Gastroesophageal sphincter (tissue), 4 donors: ENCODE data around the gene CPSF4L. TPM values are rescaled to one million over a fixed set of nuclear protein-coding genes. Genes with fewer than 3 reads are reported as not detected.

ENCODE experiments used
- ATAC-seq: fragments of 150-250 bp; one replicate; pipeline ENCODE4 v1.9.1; 2016; ENCODE audit warnings: mild to moderate bottlenecking, moderate library complexity
- H3K27ac ChIP-seq, 4 donors: fragments of 200-600 bp; sonication (generic) in 3 of 4; 1 replicate in 3 of 4; 2 replicates in 1 of 4; pipeline ENCODE4 v1.5.1; 2016 to 2019
- H3K27me3 ChIP-seq: fragments of 200-600 bp; sonication (generic); one replicate; pipeline ENCODE4 v1.5.1; 2019
- H3K36me3 ChIP-seq, 2 donors: fragments of 200-600 bp; sonication (generic); one replicate each; pipeline ENCODE4 v1.5.1; 2019; ENCODE audit warnings: control low read depth in 1 of 2
- H3K4me1 ChIP-seq, 3 donors: fragments of 200-600 bp; sonication (generic); 1 replicate in 2 of 3; 2 replicates in 1 of 3; pipeline ENCODE4 v1.5.1; 2016 to 2019; ENCODE audit warnings: control low read depth in 2 of 3
- H3K4me3 ChIP-seq, 2 donors: fragments of 200-600 bp; sonication (generic); one replicate each; pipeline ENCODE4 v1.5.1; 2019; ENCODE audit warnings: mild to moderate bottlenecking in 1 of 2, moderate library complexity in 1 of 2
- H3K9me3 ChIP-seq, 3 donors: fragments of 200-600 bp; sonication (generic); one replicate each; pipeline ENCODE4 v1.5.1; 2017 to 2019; ENCODE audit warnings: control low read depth in 2 of 3
- EP300 ChIP-seq: sonication (generic); formaldehyde crosslinking; IDR thresholded peaks from one replicate; pipeline ENCODE4 v1.6.1; 2017; ENCODE audit warnings: antibody characterized with exemption, mild to moderate bottlenecking
- POLR2A ChIP-seq, 2 donors: fragments of 450-650 bp; IDR thresholded peaks; one replicate each; pipeline ENCODE4 v1.6.1; 2017; ENCODE audit warnings: antibody characterized with exemption in 2 of 2, mild to moderate bottlenecking in 2 of 2, moderate library complexity in 1 of 2
- POLR2AphosphoS5 ChIP-seq: sonication (generic); formaldehyde crosslinking; IDR thresholded peaks from one replicate; pipeline ENCODE4 v1.6.1; 2017; ENCODE audit warnings: antibody characterized with exemption
- WGBS, 2 donors: methylation state at CpG; one replicate each; pipeline ENCODE4 v1.1.5; 2018; ENCODE audit warnings: low coverage in 1 of 2; 5-methylcytosine and 5-hydroxymethylcytosine counted together
- total RNA-seq, 4 donors: library from RNA; depleted of rRNA; stranded (reverse); fragments of >200 nt; gene quantifications; one replicate each; pipeline ENCODE4 v1.1.0, GENCODE V29; 2016
- TF ChIP-seq, protein P1 (sequence below), 4 experiments: fragments of 200-600 bp in 2 of 4; fragments of 450-650 bp in 2 of 4; sonication (generic) in 1 of 4; IDR thresholded peaks; one replicate each; pipeline ENCODE4 v1.5.1; 2017 to 2019; ENCODE audit warnings: antibody characterized with exemption in 4 of 4, mild to moderate bottlenecking in 2 of 4, moderate library complexity in 2 of 4

The CPSF4L gene
- total RNA-seq, 4 donors from 2014 or later = not detected

DNA sequence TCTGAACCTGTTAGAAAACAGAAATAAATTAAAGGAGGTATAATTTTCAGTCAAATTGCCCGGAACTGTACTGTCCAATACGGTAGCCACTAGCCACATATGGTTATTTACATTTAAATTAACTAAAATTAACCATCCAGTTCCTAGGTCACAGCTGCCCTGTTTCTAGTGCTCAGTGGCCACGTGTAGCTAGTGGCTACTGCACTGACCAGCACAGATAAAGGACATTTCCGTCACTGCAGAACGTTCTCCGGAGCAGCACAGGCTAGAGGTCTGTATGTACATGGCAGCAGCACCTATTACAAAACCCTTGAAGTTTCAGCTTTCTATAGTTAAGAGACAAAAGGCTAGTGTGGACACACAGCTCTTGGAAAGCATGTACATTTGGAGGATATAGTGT lies 33.7 kb downstream of the CPSF4L start:
- no peak for ATAC-seq
- TF ChIP-seq POLR2A (IDR thresholded peaks at IDR 0.05) (no peak), POLR2AphosphoS5 (no peak), EP300 (no peak)
- TF ChIP-seq, protein P1, sequence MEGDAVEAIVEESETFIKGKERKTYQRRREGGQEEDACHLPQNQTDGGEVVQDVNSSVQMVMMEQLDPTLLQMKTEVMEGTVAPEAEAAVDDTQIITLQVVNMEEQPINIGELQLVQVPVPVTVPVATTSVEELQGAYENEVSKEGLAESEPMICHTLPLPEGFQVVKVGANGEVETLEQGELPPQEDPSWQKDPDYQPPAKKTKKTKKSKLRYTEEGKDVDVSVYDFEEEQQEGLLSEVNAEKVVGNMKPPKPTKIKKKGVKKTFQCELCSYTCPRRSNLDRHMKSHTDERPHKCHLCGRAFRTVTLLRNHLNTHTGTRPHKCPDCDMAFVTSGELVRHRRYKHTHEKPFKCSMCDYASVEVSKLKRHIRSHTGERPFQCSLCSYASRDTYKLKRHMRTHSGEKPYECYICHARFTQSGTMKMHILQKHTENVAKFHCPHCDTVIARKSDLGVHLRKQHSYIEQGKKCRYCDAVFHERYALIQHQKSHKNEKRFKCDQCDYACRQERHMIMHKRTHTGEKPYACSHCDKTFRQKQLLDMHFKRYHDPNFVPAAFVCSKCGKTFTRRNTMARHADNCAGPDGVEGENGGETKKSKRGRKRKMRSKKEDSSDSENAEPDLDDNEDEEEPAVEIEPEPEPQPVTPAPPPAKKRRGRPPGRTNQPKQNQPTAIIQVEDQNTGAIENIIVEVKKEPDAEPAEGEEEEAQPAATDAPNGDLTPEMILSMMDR (IDR thresholded peaks at IDR 0.05) = no peak
- Histone ChIP-seq H3K4me3 (no peak overlapping the region), H3K36me3 (peaks cover 0 to 7% of the 10 kb centered on the region in 2 donors), H3K27ac (peak overlapping the region in 2 of 4 donors; percentile 28 to 38), H3K9me3 (no peaks in the 10 kb centered on the region), H3K4me1 (peaks cover 4 to 55% (median 35%) of the 10 kb centered on the region in 3 donors), H3K27me3 (no peaks in the 10 kb centered on the region)
- 58 to 69% methylated on average over 6 of the region's 6 CpGs for whole genome bisulfite sequencing, 2 donors

DNA sequence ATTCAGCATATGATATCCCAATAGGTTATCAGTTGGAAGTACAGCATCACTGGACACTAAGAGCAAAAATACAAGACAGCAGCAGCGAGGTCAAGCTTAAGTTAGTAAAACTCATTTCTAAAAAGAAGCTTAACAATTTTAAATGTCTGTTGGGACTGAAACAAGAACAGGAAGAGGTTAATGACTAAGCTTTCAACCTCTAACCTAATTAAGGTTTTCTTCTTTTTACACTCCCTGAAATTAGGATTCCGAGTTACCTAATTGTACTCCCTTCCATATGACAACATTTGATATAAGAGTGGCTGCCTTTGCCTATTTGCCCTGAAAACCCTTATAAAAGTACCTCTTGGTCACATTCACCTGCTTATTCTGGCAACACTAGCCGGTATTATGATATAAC lies 34.3 kb downstream of the CPSF4L start:
- no peak for ATAC-seq
- Histone ChIP-seq H3K9me3 (no peaks in the 10 kb centered on the region), H3K4me3 (no peak overlapping the region), H3K36me3 (peaks cover 0 to 10% of the 10 kb centered on the region in 2 donors), H3K27ac (peak overlapping the region in 3 of 4 donors; percentile 20 to 38 (median 28)), H3K27me3 (no peaks in the 10 kb centered on the region), H3K4me1 (peaks cover 4 to 55% (median 35%) of the 10 kb centered on the region in 3 donors)
- TF ChIP-seq EP300 = no peak
- no peak for TF ChIP-seq POLR2A (IDR thresholded peaks at IDR 0.05)
- TF ChIP-seq, protein P1 (IDR thresholded peaks at IDR 0.05) = no peak
- TF ChIP-seq POLR2AphosphoS5 = no peak
- WGBS, 2 donors = 60 to 69% methylated on average over 3 of the region's 3 CpGs

DNA sequence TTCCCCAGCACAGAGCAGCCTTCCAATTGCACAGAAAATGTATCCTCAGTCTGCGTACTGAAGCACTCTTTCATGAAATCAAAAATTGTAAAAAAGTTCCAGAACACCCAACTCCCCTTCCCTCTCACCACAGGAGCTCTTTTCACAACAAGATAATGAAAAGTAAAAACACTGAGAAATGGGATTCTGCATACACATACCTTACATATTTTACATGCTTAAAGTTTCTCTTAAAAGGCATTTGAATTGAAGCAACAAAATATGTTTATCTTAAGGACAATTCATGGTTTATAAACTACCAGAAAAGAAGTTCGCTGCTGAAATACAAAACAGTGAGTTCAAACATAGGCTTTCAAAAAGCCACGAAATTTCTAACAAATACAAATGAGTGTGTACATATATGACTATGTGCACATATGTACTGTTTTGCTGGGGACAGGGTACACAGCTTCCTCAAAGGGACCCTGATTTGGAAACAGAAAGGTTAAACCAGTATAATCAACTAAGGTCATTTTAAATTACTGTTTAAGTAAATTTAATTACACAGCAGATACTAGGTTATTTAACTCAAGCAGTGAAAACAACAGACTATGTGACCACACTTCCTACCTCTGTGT lies 35.0 kb downstream of the CPSF4L start:
- Histone ChIP-seq H3K27ac (peak overlapping the region in 3 of 4 donors; percentile 5 to 38 (median 20)), H3K4me1 (peaks cover 4 to 55% (median 35%) of the 10 kb centered on the region in 3 donors), H3K36me3 (peaks cover 0 to 10% of the 10 kb centered on the region in 2 donors), H3K9me3 (no peaks in the 10 kb centered on the region), H3K27me3 (no peaks in the 10 kb centered on the region), H3K4me3 (no peak overlapping the region)
- WGBS, 2 donors = 33 to 52% methylated on average over 3 of the region's 3 CpGs
- no peak for TF ChIP-seq EP300
- TF ChIP-seq POLR2A (IDR thresholded peaks at IDR 0.05) = no peak
- TF ChIP-seq POLR2AphosphoS5 = no peak
- TF ChIP-seq, protein P1 (IDR thresholded peaks at IDR 0.05) = no peak
- no peak for ATAC-seq

DNA sequence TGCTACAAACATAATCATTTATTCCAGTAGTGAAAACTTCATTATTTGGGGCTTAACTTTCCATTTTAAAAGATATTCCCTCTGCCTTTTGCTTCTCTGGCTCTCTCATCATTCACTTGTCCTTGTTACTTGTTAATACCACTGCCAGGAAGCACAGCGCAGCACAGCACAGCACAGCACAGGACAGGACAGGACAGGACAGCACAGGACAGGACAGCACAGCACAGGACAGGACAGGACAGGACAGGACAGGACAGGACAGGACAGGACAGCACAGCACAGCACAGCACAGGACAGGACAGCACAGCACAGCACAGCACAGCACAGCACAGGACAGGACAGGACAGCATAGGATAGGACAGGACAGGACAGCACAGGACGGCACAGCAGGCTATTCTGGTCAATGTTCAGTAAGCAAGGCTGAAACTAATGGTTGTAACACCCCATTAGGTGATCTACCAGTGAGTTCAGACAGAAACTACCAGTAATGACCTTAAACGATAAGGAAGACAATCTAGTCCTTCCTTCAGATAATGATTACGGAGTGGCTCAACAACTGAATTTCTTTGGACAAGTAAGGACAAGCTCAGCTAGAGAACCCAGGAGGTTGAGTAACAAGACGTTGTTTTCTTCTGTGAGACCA lies 36.9 kb downstream of the CPSF4L start:
- peaks cover 0 to 10% of the 10 kb centered on the region in 2 donors for H3K36me3 ChIP-seq
- no peak for ATAC-seq
- no peak for TF ChIP-seq POLR2AphosphoS5
- no peak for TF ChIP-seq EP300
- TF ChIP-seq POLR2A (IDR thresholded peaks at IDR 0.05) = no peak
- TF ChIP-seq, protein P1 (IDR thresholded peaks at IDR 0.05) = no peak

DNA sequence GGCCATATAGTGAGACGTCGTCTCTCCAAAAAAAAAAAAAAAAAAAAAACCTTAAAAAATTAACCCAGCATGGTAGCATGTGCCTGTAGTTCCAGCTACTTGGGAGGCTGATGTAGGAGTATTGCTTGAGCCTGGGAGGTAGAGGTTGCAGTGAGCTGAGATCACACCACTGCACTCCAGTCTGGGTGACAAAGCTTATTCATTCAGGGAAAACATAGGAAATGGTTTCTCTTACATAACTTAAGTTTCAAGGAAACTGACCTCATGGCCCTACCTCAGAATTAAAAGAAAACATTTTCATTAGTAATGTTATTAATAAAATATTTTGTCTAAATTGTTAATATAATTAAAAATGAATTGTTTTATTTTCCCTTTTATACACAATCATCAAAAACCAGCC lies 37.4 kb downstream of the CPSF4L start:
- Histone ChIP-seq H3K27ac (no peak overlapping the region), H3K36me3 (peaks cover 0 to 10% of the 10 kb centered on the region in 2 donors), H3K9me3 (no peaks in the 10 kb centered on the region), H3K27me3 (no peaks in the 10 kb centered on the region), H3K4me3 (no peak overlapping the region), H3K4me1 (peaks cover 4 to 33% (median 23%) of the 10 kb centered on the region in 3 donors)
- 75% methylated on average over 2 of the region's 2 CpGs; no CpG with 5 or more reads in 1 of the 2 donors for WGBS, 2 donors
- TF ChIP-seq POLR2AphosphoS5 (no peak), EP300 (no peak), POLR2A (IDR thresholded peaks at IDR 0.05) (no peak)
- TF ChIP-seq, protein P1 (IDR thresholded peaks at IDR 0.05) = no peak
- no peak for ATAC-seq

More for the DNA sequence above, 36.9 kb downstream of the CPSF4L start:
- Histone ChIP-seq H3K9me3 (no peaks in the 10 kb centered on the region), H3K27me3 (no peaks in the 10 kb centered on the region), H3K4me1 (peaks cover 4 to 37% (median 23%) of the 10 kb centered on the region in 3 donors), H3K4me3 (no peak overlapping the region), H3K27ac (no peak overlapping the region)
- 89 to 98% methylated on average over 3 to 4 of the region's 5 CpGs for WGBS, 2 donors
